ENCODE data around the gene ANKRA2.

Gene ANKRA2

GRCh38 chr5:73525606-73526203, 39.7 kb downstream of the ANKRA2 start:
- no peak overlapping the region for H3K4me3 ChIP-seq (replicated peaks; ENCODE audit: low read depth, low read length)
- no peak for TF ChIP-seq CTCF (IDR thresholded peaks at IDR 0.05; ENCODE audit: low read depth, low read length, missing control alignments)
- no peak for DNase-seq (ENCODE audit: extremely low read depth, low read depth)

GRCh38 chr5:73523861-73524260, 41.6 kb downstream of the ANKRA2 start:
- TF ChIP-seq CTCF (IDR thresholded peaks at IDR 0.05; ENCODE audit: low read depth, low read length, missing control alignments): no peak
- H3K4me3 ChIP-seq (replicated peaks; ENCODE audit: low read depth, low read length): no peak overlapping the region
- no peak for DNase-seq (ENCODE audit: extremely low read depth, low read depth)

GRCh38 chr5:73522989-73523388, 42.5 kb downstream of the ANKRA2 start:
- DNase-seq (ENCODE audit: extremely low read depth, low read depth): no peak
- no peak for TF ChIP-seq CTCF (IDR thresholded peaks at IDR 0.05; ENCODE audit: low read depth, low read length, missing control alignments)
- no peak overlapping the region for H3K4me3 ChIP-seq (replicated peaks; ENCODE audit: low read depth, low read length)

- peak; percentile 80 for DNase-seq (ENCODE audit: extremely low read depth, low read depth)
- peak; percentile 78 for TF ChIP-seq CTCF (IDR thresholded peaks at IDR 0.05; ENCODE audit: low read depth, low read length, missing control alignments)
- H3K4me3 ChIP-seq (replicated peaks; ENCODE audit: low read depth, low read length): no peak overlapping the region
Observed at GRCh38 chr5:73519531-73520283, 45.7 kb downstream of the ANKRA2 start.

- H3K4me3 ChIP-seq (replicated peaks; ENCODE audit: low read depth, low read length): no peak overlapping the region
- no peak for DNase-seq (ENCODE audit: extremely low read depth, low read depth)
- no peak for TF ChIP-seq CTCF (IDR thresholded peaks at IDR 0.05; ENCODE audit: low read depth, low read length, missing control alignments)
Observed at GRCh38 chr5:73515232-73515631, 50.2 kb downstream of the ANKRA2 start.

GRCh38 chr5:73514418-73514817, 51.0 kb downstream of the ANKRA2 start:
- TF ChIP-seq CTCF (IDR thresholded peaks at IDR 0.05; ENCODE audit: low read depth, low read length, missing control alignments): no peak
- DNase-seq (ENCODE audit: extremely low read depth, low read depth): no peak
- no peak overlapping the region for H3K4me3 ChIP-seq (replicated peaks; ENCODE audit: low read depth, low read length)

Measured in HFF-Myc (cell line).